Mammary epithelial cell (primary cell): Measurements from ENCODE around the gene HUNK.

Experiments
- EZH2 ChIP-seq: IDR thresholded peaks from 2 replicates; pipeline ENCODE4 v1.6.1; 2012; ENCODE audit warnings: low read length, inconsistent platforms, borderline replicate concordance
- TF ChIP-seq, protein P1 (sequence below), 2 donors: IDR thresholded peaks in 1 of 2; conservative IDR thresholded peaks in 1 of 2; 2 replicates each; pipeline ENCODE4 v1.5.1; 2011 to 2012; ENCODE audit warnings: inconsistent platforms in 2 of 2, low read length in 2 of 2, mild to moderate bottlenecking in 2 of 2, control low read depth in 1 of 2, low read depth in 1 of 2; ENCODE audit not compliant: insufficient read depth in 1 of 2; ENCODE audit errors: extremely low read depth in 1 of 2

DNA sequence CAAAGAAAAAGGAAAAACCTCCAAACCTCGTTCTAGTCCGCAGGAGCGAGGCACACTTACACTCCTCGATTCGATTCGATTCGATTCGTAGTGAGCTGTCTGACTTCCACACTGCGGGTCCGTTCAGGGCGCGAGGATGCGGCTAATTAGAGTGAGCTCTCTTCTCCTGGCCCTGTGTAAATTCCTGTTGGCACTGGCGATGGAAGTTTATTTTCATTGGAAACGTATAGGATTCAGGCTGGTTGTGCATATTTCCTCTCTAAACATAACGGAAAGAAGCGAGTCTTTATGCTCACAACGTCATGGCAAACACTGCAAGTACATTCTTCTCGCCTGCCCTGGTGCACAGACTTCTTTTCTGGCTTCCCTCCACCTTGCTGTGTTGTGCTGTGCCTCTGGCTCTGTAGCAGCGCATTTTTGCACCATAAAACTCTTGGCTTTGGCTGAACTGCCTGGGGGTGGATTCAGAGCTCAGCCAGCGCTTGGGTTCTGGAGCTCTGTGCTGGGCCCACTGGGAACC is 2.7 kb downstream of the HUNK start:
- TF ChIP-seq, protein P1, sequence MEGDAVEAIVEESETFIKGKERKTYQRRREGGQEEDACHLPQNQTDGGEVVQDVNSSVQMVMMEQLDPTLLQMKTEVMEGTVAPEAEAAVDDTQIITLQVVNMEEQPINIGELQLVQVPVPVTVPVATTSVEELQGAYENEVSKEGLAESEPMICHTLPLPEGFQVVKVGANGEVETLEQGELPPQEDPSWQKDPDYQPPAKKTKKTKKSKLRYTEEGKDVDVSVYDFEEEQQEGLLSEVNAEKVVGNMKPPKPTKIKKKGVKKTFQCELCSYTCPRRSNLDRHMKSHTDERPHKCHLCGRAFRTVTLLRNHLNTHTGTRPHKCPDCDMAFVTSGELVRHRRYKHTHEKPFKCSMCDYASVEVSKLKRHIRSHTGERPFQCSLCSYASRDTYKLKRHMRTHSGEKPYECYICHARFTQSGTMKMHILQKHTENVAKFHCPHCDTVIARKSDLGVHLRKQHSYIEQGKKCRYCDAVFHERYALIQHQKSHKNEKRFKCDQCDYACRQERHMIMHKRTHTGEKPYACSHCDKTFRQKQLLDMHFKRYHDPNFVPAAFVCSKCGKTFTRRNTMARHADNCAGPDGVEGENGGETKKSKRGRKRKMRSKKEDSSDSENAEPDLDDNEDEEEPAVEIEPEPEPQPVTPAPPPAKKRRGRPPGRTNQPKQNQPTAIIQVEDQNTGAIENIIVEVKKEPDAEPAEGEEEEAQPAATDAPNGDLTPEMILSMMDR (conservative IDR thresholded peaks at IDR 0.05 in 1 of 2, IDR thresholded peaks at IDR 0.05 in 1 of 2; ENCODE audit: extremely low read depth in 1 of 2, insufficient read depth in 1 of 2, low read depth in 1 of 2, low read length in 2 of 2), result no peak
- no peak for TF ChIP-seq EZH2
